HEK293T (cell line): ENCODE measurements around the gene PRORP.

ENCODE experiments used
- ELF4 ChIP-seq: fragments of 450-650 bp; IDR thresholded peaks from 2 replicates; pipeline ENCODE4 v1.6.1; 2017; ENCODE audit warnings: antibody characterized with exemption
- SP1 ChIP-seq: fragments of 450-650 bp; IDR thresholded peaks from 2 replicates; pipeline ENCODE4 v1.6.1; 2017

- TF ChIP-seq SP1, result no peak
- no peak for TF ChIP-seq ELF4
These were observed 36.1 kb downstream of the PRORP start for GRCh38 chr14:35158491-35158890.
